Stimulated activated CD8-positive, alpha-beta memory T cell treated with anti-CD3 and anti-CD28 coated beads, Interleukin-12 subunit alpha, Interleukin-12 subunit beta, amount 100 ng/mL, for 1 hour (primary cell): Measurements from ENCODE around the gene MSI2.

Source experiments
- DNase-seq: peaks from one replicate; pipeline ENCODE4 v3.0.0-alpha.2; 2020; ENCODE audit warnings: low read depth

The MSI2 gene

GRCh38 chr17:57556977-57557376, 300.7 kb downstream of the MSI2 start:
- no peak for DNase-seq

GRCh38 chr17:57557416-57557815, 301.1 kb downstream of the MSI2 start:
- no peak for DNase-seq

GRCh38 chr17:57557834-57558681, 301.7 kb downstream of the MSI2 start:
- DNase-seq, result no peak

GRCh38 chr17:57559226-57559625, 302.9 kb downstream of the MSI2 start:
- DNase-seq, result no peak

- no peak for DNase-seq
These were observed 303.5 kb downstream of the MSI2 start for GRCh38 chr17:57559634-57560318.

- no peak for DNase-seq
These were observed 304.0 kb downstream of the MSI2 start for GRCh38 chr17:57560319-57560705.

- DNase-seq, result no peak
These were observed 304.9 kb downstream of the MSI2 start for GRCh38 chr17:57561072-57561861.

GRCh38 chr17:57562184-57562698, 305.9 kb downstream of the MSI2 start:
- DNase-seq, result no peak

GRCh38 chr17:57563958-57564357, 307.6 kb downstream of the MSI2 start:
- no peak for DNase-seq

- no peak for DNase-seq
These were observed 308.9 kb downstream of the MSI2 start for GRCh38 chr17:57565176-57565575.

GRCh38 chr17:57566721-57567120, 310.4 kb downstream of the MSI2 start:
- no peak for DNase-seq

GRCh38 chr17:57567251-57567650, 310.9 kb downstream of the MSI2 start:
- DNase-seq, result no peak

GRCh38 chr17:57568340-57568739, 312.0 kb downstream of the MSI2 start:
- no peak for DNase-seq

GRCh38 chr17:57569021-57569420, 312.7 kb downstream of the MSI2 start:
- no peak for DNase-seq

GRCh38 chr17:57569853-57570252, 313.5 kb downstream of the MSI2 start:
- no peak for DNase-seq

- DNase-seq, result no peak
These were observed 314.5 kb downstream of the MSI2 start for GRCh38 chr17:57570724-57571344.

GRCh38 chr17:57572062-57572461, 315.7 kb downstream of the MSI2 start:
- no peak for DNase-seq

- DNase-seq, result no peak
These were observed 316.3 kb downstream of the MSI2 start for GRCh38 chr17:57572600-57572999.

GRCh38 chr17:57574040-57574513, 317.8 kb downstream of the MSI2 start:
- no peak for DNase-seq

GRCh38 chr17:57576744-57577143, 320.4 kb downstream of the MSI2 start:
- DNase-seq, result no peak

GRCh38 chr17:57577751-57578607, 321.7 kb downstream of the MSI2 start:
- DNase-seq, result no peak
